GM10248 (cell line): ENCODE measurements around the gene NOL11.

ENCODE experiments used
- CTCF ChIA-PET: fragments of 300-600 bp; sonication (Branson Sonifier 250); formaldehyde crosslinking; extraction: SDS; loops from one replicate; lab custom pipeline; 2021; ENCODE audit warnings: antibody characterized with exemption; lab: Yijun Ruan, JAX
- POLR2A ChIA-PET: fragments of 350-650 bp; sonication (Branson Sonifier 250); formaldehyde crosslinking; extraction: SDS; loops from one replicate; lab custom pipeline; 2020; ENCODE audit warnings: antibody characterized with exemption; lab: Yijun Ruan, JAX
- DNase-seq: peaks from one replicate; pipeline ENCODE4 v3.0.0; 2012; ENCODE audit errors: extremely low spot score
- CTCF ChIP-seq: IDR thresholded peaks from 2 replicates; pipeline ENCODE4 v1.5.1; 2012; ENCODE audit warnings: mild to moderate bottlenecking, low read depth; ENCODE audit errors: extremely low read depth, missing control alignments, control extremely low read depth

The NOL11 gene

GRCh38 chr17:67729903-67730302, 12.2 kb downstream of the NOL11 start:
- TF ChIP-seq CTCF: no peak
- no peak for DNase-seq
- ChIA-PET POLR2A (no interaction called here), CTCF (interaction anchor here (0.8 to 1.1 kb wide), 3 partner anchors 9 to 16 kb away, joined by 3 to 5 read pairs (median 4); no protein-coding TSS in a partner anchor)

GRCh38 chr17:67730731-67731130, 13.0 kb downstream of the NOL11 start:
- POLR2A ChIA-PET: no interaction called here
- DNase-seq: no peak
- no peak for TF ChIP-seq CTCF
- CTCF ChIA-PET: interaction anchor here (1.0 kb wide), 1 partner anchor 15 kb away, joined by 3 read pairs; no protein-coding TSS in a partner anchor

GRCh38 chr17:67733449-67733848, 15.7 kb downstream of the NOL11 start:
- no peak for DNase-seq
- no peak for TF ChIP-seq CTCF
- ChIA-PET CTCF (interaction anchor here (1.6 kb wide), 1 partner anchor 15 kb away, joined by 4 read pairs; no protein-coding TSS in a partner anchor), POLR2A (no interaction called here)

GRCh38 chr17:67737145-67737544, 19.4 kb downstream of the NOL11 start:
- ChIA-PET POLR2A (no interaction called here), CTCF (interaction anchor here (0.8 kb wide), 1 partner anchor 19 kb away, joined by 4 read pairs; the partner anchor contains the start of gene NOL11)
- no peak for TF ChIP-seq CTCF
- DNase-seq: no peak

GRCh38 chr17:67742025-67742424, 24.3 kb downstream of the NOL11 start:
- TF ChIP-seq CTCF: no peak
- ChIA-PET POLR2A (no interaction called here), CTCF (no interaction called here)
- DNase-seq: no peak

GRCh38 chr17:67746704-67747571, 29.2 kb downstream of the NOL11 start:
- TF ChIP-seq CTCF: no peak
- ChIA-PET POLR2A (no interaction called here), CTCF (interaction anchor here (1.0 kb wide), 1 partner anchor 30 kb away, joined by 3 read pairs; no protein-coding TSS in a partner anchor)
- no peak for DNase-seq
